Cardiac muscle cell (in vitro differentiated cells and primary cell): Measurements from ENCODE around the gene ZNF574. TPM values are rescaled to one million over a fixed set of nuclear protein-coding genes. Genes with fewer than 3 reads are reported as not detected.

Experiments
- DNase-seq, 2 donors: peaks; one replicate each; pipeline versions ENCODE4 v3.0.0 to v3.0.0-alpha.2; 2010 to 2017; ENCODE audit warnings: low read depth in 1 of 2, low spot score in 1 of 2
- H3K27ac ChIP-seq: fragments of 200-600 bp; sonication (generic); 2 replicates; pipeline ENCODE4 v1.5.1; 2016
- H3K27me3 ChIP-seq: fragments of 200-600 bp; sonication (generic); 2 replicates; pipeline ENCODE4 v1.6.0; 2016; ENCODE audit warnings: control low read depth
- H3K36me3 ChIP-seq: fragments of 200-600 bp; sonication (generic); 2 replicates; pipeline ENCODE4 v1.5.1; 2016; ENCODE audit warnings: control low read depth
- H3K4me1 ChIP-seq: fragments of 200-600 bp; sonication (generic); 2 replicates; pipeline ENCODE4 v1.8.1; 2017; ENCODE audit warnings: low read depth, mild to moderate bottlenecking, mixed run types
- H3K4me3 ChIP-seq: fragments of 200-600 bp; sonication (generic); 2 replicates; pipeline ENCODE4 v1.5.1; 2016; ENCODE audit warnings: mild to moderate bottlenecking
- H3K9me3 ChIP-seq: fragments of 200-600 bp; sonication (generic); 2 replicates; pipeline ENCODE4 v1.5.1; 2017; ENCODE audit warnings: low read depth, mild to moderate bottlenecking, control low read depth
- polyA plus RNA-seq: library from polyadenylated mRNA; unstranded; fragments of >200 nt; fragmentation: Nextera tagmentation; extraction: Ambion mirVana; gene quantifications from 2 replicates; pipeline ENCODE4 v1.2.1, GENCODE V29; 2016
- total RNA-seq: library from RNA; depleted of rRNA; stranded (reverse); fragments of >200 nt; gene quantifications from 2 replicates; pipeline ENCODE4 v1.2.3, GENCODE V29; 2016
- TF ChIP-seq, protein P1 (sequence below): IDR thresholded peaks from 2 replicates; pipeline ENCODE4 v1.5.1; 2012; ENCODE audit warnings: low read depth, mild to moderate bottlenecking, low read length

Gene ZNF574
- total and polyA plus RNA-seq, 2 experiments from 2014 or later, result 23.9 to 36.2 TPM

DNA sequence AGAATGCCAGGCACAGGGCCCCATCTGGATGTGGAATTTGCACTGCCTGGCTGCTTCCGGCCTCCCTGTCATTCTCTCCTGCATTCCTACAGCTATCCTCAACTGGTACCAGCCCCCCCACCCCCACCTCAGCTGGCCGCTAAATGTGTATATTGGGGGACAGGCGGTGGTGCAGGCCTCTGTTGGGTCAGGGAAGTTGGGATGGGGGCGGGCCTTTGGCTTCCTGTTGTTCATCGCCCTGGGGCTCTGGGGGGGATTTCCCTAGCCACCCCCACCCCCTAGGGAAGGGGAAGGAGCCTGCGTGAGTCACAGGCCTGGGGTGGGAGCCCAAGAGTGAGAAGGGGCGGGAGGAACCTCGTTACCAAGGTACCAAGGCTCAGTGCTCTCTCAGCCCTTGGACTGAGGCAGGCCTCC lies 45.7 kb downstream of the ZNF574 start:
- no peak overlapping the region for H3K4me3 ChIP-seq
- TF ChIP-seq, protein P1, sequence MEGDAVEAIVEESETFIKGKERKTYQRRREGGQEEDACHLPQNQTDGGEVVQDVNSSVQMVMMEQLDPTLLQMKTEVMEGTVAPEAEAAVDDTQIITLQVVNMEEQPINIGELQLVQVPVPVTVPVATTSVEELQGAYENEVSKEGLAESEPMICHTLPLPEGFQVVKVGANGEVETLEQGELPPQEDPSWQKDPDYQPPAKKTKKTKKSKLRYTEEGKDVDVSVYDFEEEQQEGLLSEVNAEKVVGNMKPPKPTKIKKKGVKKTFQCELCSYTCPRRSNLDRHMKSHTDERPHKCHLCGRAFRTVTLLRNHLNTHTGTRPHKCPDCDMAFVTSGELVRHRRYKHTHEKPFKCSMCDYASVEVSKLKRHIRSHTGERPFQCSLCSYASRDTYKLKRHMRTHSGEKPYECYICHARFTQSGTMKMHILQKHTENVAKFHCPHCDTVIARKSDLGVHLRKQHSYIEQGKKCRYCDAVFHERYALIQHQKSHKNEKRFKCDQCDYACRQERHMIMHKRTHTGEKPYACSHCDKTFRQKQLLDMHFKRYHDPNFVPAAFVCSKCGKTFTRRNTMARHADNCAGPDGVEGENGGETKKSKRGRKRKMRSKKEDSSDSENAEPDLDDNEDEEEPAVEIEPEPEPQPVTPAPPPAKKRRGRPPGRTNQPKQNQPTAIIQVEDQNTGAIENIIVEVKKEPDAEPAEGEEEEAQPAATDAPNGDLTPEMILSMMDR, result no peak
- no peak overlapping the region for H3K27ac ChIP-seq
- H3K4me1 ChIP-seq, result no peaks in the 10 kb centered on the region
- no peaks in the 10 kb centered on the region for H3K27me3 ChIP-seq
- DNase-seq, result peak in 1 of 2 donors; percentile 78
- no peaks in the 10 kb centered on the region for H3K9me3 ChIP-seq
- H3K36me3 ChIP-seq, result no peaks in the 10 kb centered on the region

DNA sequence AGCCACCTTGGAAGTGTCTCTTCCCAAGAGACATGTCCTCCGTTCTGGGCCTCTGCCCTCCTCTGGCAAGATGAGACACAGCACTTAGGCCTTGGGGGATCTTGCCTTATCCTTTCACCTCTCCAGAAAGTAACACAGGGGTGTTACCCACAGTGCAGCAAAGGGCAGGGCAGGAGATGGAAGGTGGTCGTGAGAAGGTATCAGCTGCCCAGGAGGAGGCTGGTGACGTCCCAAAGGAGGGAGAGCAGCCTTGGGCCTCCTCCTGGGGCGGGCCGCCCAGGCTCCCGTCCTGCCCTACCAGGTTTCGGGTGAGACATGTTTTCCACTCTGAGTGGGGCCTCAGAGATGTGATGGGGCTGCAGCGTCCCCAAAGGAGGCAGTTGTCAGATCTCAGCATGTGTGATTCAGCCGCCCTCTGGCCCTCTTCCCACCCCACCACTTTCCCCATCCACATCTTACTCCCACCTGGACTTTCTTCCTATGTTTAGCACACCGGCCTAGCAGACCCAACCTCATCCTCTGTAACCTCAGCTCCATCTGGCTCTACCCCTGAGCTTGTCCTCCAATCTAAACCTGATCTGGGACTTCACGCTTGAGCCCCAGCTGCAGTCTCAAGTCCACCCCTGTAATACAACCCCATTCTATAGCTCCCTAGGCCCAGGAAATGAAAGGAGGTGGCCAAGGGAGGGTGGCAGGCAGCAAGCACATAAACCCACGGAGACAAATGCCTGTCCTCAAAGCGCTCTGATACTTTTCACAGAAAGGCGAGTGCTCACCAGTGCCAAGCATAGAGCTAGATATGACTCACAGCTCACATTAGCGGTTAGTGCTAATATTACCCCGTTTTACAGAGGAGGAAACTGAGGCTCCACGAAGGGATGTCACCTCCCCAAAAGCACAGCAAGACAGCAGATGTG lies 47.0 kb downstream of the ZNF574 start:
- H3K4me3 ChIP-seq, result no peak overlapping the region
- H3K27ac ChIP-seq, result no peak overlapping the region
- no peaks in the 10 kb centered on the region for H3K9me3 ChIP-seq
- no peak for DNase-seq
- no peaks in the 10 kb centered on the region for H3K36me3 ChIP-seq
- no peaks in the 10 kb centered on the region for H3K27me3 ChIP-seq
- H3K4me1 ChIP-seq, result no peaks in the 10 kb centered on the region
- TF ChIP-seq, protein P1, result no peak

DNA sequence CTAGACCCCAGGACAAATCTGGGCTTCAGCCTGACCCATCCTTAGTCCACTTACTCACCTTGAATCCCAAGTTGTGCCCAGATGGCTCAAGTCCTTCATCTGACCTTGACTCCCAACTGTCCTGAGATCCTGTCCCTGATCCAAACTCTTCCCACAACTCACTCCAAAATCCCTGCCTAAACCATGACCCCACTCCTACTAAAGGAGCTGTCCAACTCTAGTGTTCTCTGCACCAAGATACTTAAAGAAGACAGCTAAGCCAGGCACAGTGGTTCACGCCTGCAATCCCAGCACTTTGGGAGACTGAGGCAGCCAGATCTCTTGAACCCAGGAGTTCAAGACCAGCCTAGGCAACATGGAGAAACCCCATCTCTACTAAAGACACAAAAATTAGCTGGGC lies 47.8 kb downstream of the ZNF574 start:
- Histone ChIP-seq H3K4me3 (no peak overlapping the region), H3K27me3 (no peaks in the 10 kb centered on the region), H3K9me3 (no peaks in the 10 kb centered on the region), H3K27ac (no peak overlapping the region), H3K4me1 (no peaks in the 10 kb centered on the region), H3K36me3 (no peaks in the 10 kb centered on the region)
- no peak for DNase-seq
- TF ChIP-seq, protein P1, result no peak

DNA sequence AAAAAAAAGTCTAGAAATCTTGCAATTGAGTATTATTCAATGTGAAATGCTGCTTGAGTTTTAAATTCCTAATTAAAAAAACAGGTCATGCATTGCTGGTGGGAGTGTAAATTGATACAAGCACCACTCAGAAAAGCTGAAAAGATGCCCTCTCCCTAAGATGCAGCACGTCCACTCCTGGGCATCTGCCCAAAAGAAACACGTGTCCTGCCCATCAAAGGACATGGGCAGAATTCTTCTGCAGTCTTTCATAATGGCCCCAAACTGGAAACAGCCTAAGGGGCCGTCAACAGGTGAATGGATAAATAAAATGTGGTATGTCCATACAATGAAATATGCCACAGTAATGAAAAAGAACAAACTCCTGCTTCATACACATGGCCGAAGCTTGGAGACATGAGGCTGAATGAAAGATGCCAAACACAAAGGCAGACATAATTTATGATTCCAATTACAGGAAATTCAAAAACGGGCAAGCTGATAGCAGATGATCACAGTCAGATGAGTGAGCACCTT lies 48.5 kb downstream of the ZNF574 start:
- Histone ChIP-seq H3K9me3 (no peaks in the 10 kb centered on the region), H3K27me3 (no peaks in the 10 kb centered on the region), H3K27ac (no peak overlapping the region), H3K36me3 (no peaks in the 10 kb centered on the region), H3K4me3 (no peak overlapping the region), H3K4me1 (no peaks in the 10 kb centered on the region)
- DNase-seq, result no peak
- TF ChIP-seq, protein P1, result no peak

DNA sequence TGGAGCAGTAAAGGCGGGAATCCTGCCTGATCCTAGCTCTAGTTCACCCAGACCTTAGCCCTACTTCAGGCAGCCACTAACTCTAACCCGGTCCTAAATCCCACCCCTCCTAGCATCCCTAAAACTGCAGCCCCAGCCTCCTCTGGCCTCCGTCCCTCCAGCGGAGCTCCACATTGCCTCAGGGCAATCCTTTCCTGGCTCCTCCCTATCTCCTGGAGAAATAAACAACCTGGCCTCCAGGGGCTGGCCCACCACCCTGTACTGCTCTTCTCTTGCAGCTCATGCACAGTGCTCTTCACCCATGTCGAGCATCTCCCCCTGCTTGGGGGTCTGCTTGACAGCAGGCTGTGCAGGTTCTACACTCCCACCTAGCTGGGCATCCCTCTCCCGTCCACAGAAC lies 49.6 kb downstream of the ZNF574 start:
- TF ChIP-seq, protein P1, result no peak
- DNase-seq, result no peak
- H3K27ac ChIP-seq, result no peak overlapping the region
- no peaks in the 10 kb centered on the region for H3K9me3 ChIP-seq
- no peaks in the 10 kb centered on the region for H3K4me1 ChIP-seq
- peaks cover 4% of the 10 kb centered on the region for H3K27me3 ChIP-seq
- H3K4me3 ChIP-seq, result no peak overlapping the region
- no peaks in the 10 kb centered on the region for H3K36me3 ChIP-seq
